NCI-H128 (cell line): ENCODE data around the gene KIF18A.
"Not testable (repeated sequence)": the region's sequence is repeated elsewhere in the genome, so short reads cannot be mapped to it uniquely, and the experiment has no call there.

ENCODE experiments used
- DNase-seq: peaks from one replicate; lab custom pipeline; 2025; ENCODE audit not compliant: unreplicated experiment; lab: John Stamatoyannopoulos, UW

Gene KIF18A

GRCh38 chr11:28107191-28107749, 686 bp downstream of the KIF18A start:
- DNase-seq = no peak

DNA sequence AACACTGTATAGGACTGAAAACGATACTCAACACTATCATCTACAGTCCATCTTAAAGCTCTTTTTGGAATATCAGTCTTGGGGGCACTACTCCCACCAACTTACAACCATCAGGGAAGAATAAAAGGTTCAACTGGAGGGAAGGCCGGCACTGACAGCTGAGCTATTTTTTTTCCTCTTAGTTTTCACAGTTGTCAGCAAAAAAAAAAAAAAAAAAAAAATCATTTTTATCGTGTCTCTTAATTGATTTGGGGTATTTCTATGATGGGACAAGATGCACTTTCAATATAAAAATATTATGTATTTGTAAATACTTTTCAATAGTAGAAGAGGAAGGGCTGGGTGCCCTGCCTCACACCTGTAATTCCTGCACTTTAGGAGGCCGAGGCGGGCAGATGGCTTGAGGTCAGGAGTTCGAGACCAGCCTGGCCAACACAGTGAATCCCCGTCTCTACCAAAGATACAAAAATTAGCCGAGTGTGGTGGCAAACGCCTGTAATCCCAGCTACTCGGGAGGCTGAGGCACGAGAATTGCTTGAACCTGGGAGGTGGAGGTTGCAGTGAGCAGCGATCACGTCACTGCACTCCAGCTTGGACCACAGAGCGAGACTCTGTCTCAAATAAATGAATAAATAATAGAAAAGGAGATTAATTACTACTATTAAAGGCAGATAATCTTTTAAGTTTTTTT, 1.5 kb downstream of the KIF18A start:
- DNase-seq = no peak

GRCh38 chr11:28105869-28106268, 2.1 kb downstream of the KIF18A start:
- no peak for DNase-seq

DNA sequence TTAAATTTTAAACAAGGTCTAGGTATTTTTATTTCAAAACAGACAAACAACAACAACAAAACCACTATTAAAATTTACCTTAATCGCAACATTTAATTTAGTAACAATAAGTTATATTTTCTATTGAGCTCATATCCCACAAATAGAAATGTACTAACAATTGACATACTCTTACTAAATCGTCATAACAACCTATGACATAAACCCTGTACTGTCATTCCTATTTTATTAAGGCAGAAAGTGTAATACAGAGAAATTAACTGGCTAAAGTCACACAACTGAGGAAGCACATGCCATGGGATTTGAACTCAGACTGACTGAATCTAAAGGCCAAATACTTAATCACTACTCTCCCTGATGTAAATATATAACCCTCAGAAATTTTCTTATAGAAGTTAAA, 3.0 kb downstream of the KIF18A start:
- DNase-seq = no peak

DNA sequence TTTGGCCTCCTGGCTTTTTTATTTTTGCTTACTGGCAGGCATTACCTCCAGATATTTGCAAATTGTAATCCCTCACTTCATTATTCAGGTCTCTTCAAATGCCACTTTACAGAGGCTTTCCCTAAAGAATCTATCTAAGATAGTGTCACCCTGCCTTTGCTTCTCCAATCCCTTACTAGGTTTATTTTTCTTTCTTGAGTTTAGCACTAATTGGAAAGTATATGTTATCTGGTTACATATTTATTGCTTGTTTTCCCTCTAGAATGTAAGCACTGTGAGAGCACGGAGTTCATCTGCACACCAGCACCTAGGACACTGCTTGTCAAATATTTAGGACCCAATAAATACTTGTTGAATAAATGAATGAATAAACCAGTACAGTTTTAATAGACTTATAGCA, 3.5 kb downstream of the KIF18A start:
- no peak for DNase-seq

DNA sequence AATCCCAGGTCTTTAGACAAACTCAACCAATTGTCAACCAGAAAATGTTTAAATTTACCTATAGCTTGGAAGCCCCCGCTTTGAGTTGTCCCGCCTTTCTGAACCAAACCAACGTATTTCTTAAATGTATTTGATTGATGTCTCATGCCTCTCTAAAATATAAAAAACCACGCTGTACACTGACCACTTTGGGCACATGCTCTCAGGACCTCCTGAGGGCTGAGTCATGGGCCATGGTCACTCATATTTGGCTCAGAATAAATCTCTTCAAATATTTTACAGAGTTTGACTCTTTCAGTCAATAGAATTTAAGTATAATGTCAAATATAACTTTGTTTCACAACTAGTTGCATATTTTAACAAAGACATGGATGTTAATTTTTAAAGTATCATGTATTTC, 5.7 kb downstream of the KIF18A start:
- not testable (repeated sequence) for DNase-seq

GRCh38 chr11:28100665-28101064, 7.3 kb downstream of the KIF18A start:
- no peak for DNase-seq

GRCh38 chr11:28099715-28100114, 8.2 kb downstream of the KIF18A start:
- DNase-seq = no peak

- DNase-seq = no peak
Observed at GRCh38 chr11:28098257-28098656, 9.7 kb downstream of the KIF18A start.

DNA sequence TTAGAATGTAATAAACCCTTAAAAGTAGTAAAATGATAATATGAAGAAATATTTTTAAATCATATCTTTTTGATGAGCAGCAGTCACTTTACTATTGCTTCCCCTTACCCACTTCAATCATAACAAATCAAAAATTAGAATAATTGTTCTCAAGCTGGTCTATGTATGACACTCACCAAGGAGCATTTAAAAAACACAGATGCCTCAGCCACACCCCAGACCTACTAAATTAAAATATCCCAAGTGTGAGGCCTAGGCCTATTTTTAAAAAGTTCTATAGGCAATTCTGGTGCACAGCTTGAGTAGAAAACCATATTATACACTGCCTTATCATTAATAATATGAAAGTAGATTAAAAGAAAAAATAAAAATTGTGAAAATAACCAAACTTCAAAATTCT, 15.2 kb downstream of the KIF18A start:
- DNase-seq = no peak

DNA sequence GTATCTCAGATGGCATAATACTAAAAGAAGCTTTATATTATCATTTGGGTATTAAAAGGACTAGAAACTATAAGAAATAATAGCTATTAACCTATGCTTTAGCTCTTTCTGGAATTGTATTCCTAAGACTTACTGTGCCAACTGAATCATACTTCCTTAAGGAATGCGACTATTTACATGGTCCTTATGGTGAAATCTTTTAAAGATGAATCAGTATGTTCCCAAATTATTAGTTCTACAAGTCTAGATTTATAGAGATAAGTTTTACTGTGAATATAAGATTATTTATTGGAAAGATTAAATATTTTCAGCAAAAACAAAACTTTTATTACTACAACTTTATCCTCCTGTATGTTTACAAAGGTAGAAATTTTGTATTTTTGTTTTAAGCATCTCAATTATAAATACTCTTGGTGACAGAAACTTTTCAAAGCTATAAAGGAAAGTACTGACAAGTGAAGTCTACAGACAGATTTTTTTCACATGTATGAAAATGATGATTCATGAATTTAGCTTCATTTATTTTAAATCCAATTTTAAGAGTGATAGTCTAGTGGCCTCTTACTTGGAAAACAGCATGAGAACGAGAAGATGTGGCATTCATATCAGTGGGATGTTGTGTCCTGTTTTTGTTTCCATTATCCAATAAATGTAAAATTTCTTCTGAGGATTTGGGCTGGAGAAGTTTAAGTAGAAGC, 17.8 kb downstream of the KIF18A start:
- DNase-seq = no peak

- no peak for DNase-seq
Observed at GRCh38 chr11:28089378-28089777, 18.6 kb downstream of the KIF18A start.

GRCh38 chr11:28087693-28088092, 20.3 kb downstream of the KIF18A start:
- not testable (repeated sequence) for DNase-seq

GRCh38 chr11:28087192-28087591, 20.8 kb downstream of the KIF18A start:
- not testable (repeated sequence) for DNase-seq

DNA sequence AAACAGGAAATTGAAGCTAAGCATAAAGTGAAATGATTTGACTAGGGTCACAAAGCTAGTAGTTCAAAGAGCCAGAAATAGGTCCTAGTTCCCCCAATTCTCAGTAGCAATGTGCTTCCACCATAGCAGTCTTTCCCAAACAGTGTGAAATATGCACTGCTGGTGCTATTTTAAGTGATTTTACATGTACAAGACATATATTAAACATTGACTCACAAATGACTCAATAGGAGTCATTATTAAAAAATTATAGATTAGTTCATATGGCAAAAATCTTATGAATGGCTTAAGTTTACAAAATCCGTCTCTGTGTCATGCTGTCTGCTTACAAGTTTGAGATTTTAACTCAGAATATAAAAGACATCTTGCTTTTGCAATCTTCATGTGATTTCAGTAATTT, 21.4 kb downstream of the KIF18A start:
- DNase-seq = no peak

GRCh38 chr11:28083118-28083517, 24.8 kb downstream of the KIF18A start:
- no peak for DNase-seq

GRCh38 chr11:28077521-28077920, 30.4 kb downstream of the KIF18A start:
- no peak for DNase-seq

DNA sequence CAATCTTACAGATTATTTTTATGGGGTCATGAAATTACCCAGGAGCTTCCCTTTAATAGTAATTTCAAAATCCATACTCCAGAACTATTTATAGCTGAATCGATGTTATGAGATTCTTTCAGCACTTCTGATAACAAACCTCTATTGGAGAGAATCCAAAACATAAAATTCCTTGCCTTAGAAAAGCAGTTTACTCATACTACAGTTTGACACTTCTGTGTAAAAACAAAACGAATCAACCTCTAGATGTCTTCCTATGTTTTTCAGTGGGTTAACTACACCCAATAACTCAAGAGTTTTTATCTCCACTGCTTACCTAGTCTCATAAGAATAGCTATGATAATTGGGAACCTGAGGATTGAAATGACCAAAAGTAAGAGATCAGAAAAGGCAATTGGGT, 35.6 kb downstream of the KIF18A start:
- DNase-seq = no peak

- no peak for DNase-seq
Observed at GRCh38 chr11:28071305-28071704, 36.7 kb downstream of the KIF18A start.

GRCh38 chr11:28058333-28058732, 49.6 kb downstream of the KIF18A start:
- DNase-seq = no peak

DNA sequence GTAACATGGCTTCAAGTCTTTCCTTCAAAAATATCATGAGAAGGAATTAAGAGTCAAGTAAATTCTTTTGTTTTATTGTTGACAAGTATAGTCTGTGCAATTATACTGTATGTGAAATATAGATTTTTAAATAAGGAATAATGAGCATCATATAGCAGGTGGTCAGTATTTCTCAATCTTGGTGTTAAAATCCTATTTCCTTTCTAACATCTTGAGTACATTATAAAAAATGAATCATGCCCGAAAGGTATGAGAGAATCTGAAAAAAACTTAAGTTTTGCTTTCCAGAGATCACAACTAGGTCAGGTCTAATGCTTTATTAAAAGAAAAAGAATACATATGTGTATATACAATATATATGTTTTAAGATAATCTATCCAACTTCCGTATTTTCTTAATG, 53.1 kb downstream of the KIF18A start:
- no peak for DNase-seq
